KBM-7 (cell line): Measurements from ENCODE around the gene ABHD1.
"Not testable (repeated sequence)": the region's sequence is repeated elsewhere in the genome, so short reads cannot be mapped to it uniquely, and the experiment has no call there.

Experiments
- DNase-seq: peaks from one replicate; pipeline ENCODE4 v3.0.0-alpha.2; 2015
- in situ Hi-C: fragments of 300-500 bp; cut with MboI; formaldehyde crosslinking; loops from 2 replicates; pipeline ENCODE4 v1.14.3; 2020; ENCODE audit warnings: low sequenced_read_pairs, low pct_unique_long_range_greater_than_20kb, mixed read lengths

The ABHD1 gene

DNA sequence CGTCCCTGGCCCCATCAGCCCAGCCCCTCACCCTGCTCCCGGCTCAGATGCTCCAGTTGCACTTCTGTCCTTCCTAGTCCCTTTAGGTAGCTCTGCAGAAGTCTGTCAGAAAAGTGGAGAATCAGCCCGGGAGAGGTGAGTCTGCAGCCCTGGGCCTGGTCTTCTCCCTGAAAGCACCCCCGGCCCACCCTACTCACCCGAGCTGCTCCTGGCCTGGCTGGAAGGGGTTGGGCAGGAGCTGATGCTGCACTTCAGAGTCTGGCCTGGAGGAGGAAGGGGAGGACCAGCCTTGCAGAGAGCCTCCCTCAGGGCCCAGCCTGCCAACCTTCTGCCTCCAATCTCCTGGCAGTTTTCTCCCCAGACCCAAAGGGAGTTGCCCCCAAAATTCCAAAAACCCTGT, 21.3 kb upstream of the ABHD1 start:
- DNase-seq = no peak
- in situ Hi-C loops = no loop called here

DNA sequence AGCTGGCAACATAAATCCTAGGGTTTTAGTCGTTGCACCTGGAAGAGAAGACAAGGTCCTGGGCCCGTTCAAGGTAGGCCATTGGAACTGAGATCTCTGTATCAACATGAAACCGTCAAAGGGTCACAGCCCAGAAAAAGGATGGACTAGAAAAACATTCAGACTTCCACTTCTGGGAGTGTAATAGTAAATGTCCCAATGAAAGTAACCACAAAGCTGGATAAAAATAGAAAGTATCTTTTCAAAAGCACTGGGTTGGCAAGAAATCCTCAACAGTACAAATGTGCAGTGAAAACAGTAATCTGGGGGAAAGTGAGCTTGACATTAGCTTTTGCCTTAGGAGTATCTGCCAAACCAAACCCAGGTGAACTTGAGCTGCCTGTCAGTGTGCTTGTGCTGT, 17.6 kb upstream of the ABHD1 start:
- in situ Hi-C loops = no loop called here
- no peak for DNase-seq

DNA sequence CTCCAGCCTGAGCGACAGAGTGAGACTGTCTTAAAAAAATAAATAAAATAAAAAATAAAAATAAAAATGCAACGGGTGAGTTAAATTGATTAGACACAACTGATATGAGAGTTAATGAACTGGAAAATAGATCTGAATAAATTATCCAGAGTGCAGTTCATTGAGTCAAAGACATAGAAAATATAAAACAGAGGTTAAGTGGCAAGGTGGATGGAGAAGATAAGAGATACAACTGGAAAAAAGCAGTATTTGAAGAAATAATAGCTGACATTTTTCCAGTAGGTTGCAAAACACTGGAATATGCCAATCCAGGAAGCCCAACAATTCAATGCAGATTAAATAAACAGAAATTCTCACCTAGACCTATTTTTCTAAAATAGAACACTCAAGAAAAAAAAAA, 15.4 kb upstream of the ABHD1 start:
- DNase-seq = no peak
- in situ Hi-C loops = no loop called here

DNA sequence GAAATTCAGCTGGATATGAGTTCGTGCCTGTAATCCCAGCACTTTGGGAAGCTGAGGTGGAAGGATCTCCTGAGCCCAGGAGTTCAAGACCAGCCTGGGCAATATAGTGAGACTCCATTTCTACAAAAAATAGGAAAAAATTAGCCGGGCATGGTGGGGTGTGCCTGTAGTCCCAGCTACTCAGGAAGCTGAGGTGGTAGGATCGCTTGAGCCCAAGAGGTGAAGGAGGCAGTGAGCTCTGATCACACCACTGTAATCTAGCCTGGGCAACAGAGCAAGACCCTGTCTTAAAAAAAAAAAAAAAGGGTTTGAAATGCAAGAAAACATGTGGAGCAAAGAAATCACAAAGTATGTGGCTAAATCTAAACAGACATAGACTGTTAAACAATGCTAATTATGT, 14.5 kb upstream of the ABHD1 start:
- no peak for DNase-seq
- in situ Hi-C loops = no loop called here

DNA sequence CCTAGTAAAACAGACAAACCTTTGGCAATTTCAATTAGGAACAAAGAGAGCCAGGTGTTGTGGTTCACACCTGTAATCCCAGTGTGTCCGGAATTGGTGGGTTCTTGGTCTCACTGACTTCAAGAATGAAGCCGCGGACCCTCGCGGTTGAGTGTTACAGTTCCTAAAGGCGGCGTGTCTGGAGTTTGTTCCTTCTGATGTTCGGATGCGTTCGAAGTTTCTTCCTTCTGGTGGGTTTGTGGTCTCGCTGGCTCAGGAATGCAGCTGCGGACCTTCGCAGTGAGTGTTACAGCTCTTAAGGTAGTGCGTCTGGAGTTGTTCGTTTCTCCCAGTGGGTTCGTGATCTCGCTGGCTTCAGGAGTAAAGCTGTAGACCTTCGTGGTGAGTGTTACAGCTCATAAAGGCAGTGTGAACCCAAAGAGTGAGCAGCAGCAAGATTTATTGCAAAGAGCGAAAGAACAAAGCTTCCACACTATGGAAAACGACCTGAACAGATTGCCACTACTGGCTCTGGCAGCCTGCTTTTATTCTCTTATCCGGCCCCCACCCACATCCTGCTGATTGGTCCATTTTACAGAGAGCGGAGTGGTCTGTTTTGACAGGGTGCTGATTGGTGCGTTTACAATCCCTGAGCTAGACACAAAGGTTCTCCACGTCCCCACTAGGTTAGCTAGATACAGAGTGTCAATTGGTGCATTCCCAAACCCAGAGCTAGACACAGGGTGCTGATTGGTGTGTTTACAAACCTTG, 12.8 kb upstream of the ABHD1 start:
- DNase-seq, in situ Hi-C loops: not testable (repeated sequence)

DNA sequence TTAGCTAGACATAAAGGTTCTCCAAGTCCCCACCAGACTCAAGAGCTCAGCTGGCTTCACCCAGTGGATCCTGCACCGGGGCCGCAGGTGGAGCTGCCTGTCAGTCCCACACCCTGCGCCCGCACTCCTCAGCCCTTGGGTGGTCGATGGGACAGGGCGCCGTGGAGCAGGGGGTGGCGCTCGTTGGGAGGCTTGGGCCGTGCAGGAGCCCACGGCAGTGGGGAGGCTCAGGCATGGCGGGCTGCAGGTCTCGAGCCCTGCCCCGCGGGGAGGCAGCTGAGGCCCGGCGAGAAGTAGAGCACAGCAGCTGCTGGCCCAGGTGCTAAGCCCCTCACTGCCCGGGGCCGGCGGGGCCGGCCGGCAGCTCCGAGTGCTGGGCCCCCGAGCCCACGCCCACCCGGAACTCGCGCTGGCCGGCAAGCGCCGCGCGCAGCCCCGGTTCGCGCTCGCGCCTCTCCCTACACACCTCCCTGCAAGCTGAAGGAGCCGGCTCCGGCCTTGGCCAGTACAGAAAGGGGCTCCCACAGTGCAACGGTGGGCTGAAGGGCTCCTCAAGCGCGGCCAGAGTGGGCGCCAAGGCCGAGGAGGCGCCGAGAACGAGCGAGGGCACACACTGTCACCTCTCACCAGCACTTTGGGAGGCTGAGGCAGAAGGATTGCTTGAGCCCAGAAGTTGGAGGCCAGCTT, 12.1 kb upstream of the ABHD1 start:
- DNase-seq, in situ Hi-C loops: not testable (repeated sequence)

DNA sequence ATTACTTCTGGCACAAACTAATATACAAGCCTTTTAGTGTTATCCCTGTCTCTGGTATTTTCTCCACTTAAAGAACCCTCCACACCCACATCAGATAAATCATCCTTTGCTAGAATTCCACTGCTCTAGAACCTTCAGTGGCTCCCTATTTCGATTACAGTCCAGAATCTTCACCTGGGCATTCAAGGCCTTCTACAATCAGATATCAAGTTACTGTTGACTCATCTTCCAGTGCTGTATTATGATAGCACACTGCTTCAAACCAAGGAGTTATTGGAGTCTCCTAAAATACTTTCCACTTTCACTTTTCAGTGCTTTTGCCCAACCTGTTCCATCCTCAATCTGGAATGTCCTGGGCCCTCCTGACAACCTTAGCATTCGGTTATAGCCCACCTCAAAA, 8.1 kb upstream of the ABHD1 start:
- in situ Hi-C loops = no loop called here

DNA sequence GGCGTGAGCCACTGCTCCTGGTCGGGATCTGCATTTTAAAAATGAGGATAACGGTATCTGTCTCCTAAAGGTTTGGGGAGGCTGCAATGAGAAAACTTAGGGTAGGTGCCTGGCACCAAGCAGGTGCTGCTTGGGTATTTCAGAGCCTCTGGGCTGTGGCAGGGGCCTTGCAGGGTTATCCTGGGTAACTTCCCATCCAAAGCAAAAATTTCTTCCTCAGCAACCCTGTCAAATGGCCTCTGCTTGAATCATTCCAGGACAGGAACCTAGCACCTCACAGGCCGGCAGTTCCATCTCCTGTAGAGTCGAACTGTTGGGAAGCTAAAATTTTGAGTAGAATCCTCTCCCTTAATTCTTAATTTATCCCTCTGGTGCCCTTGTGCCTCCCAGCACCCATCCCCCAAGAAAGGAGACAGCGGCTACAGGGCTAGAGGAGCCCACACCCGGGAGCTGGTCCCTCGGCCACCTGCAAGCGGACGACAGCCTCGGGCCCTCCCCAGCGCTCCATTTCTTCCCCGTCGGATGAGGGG, 5.6 kb upstream of the ABHD1 start:
- in situ Hi-C loops = no loop called here
- DNase-seq = no peak

More for the DNA sequence above, 8.1 kb upstream of the ABHD1 start:
- DNase-seq = no peak

DNA sequence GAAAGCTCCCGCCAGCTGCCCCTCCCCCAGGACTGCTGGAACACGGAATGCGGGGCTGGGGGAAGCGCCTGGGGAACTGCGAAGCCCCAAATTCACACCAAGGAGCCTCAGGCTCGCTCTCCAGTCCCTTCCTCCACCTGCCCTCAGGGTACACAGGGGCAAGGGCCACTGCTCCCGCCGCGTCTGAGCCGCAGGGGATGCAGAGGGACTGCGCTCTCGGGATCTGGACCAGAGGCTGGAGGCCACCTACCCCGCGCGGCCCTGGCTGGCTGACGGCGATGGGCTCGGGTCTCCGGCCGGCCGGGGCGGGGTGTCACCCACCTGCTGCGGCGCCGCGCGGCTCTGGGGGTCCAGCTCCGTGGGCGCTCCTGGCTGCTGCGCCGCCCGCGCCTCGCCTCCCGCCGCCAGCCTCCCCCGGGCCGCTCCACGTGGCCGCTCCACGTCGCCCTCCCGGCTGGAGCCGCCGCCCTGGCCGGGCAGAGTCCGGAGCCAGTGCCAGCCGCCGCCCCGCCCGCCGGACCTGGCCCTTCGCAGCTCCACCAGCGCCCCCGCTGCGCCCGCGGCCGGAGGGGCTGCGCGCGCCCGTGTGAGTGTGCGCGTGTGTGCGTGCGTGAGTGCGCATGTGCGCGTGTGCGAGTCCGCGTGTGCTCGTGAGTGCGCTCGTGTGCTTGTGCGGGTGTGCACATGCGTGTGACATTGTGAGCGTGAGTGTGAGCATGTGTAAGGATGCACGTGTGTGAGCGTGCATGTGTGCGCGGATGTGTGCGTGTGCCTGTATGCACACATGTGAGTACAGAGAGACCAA, 4.9 kb upstream of the ABHD1 start, which contains the start of gene CGREF1:
Gene CGREF1 (minus strand): TSS at position 604 of the 805 bp plus-strand sequence. CDS start 14,762 bp downstream, outside the sequence.
- in situ Hi-C loops = no loop called here
- no peak for DNase-seq

DNA sequence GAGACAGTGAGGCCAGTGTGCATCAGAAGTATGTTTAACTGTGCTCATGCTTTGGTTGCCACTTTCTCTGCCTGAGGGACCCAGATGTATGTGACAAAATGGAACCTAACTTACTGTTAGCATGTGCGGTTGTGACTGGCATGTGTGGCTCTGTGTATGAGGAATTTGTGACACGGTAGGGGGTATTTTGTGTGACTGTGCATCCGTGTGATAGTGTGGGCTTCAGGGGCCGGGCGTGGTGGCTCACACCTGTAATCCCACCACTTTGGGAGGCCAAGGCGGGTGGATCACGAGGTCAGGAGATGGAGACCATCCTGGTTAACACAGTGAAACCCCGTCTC, 4.3 kb upstream of the ABHD1 start:
- in situ Hi-C loops, DNase-seq: not testable (repeated sequence)

DNA sequence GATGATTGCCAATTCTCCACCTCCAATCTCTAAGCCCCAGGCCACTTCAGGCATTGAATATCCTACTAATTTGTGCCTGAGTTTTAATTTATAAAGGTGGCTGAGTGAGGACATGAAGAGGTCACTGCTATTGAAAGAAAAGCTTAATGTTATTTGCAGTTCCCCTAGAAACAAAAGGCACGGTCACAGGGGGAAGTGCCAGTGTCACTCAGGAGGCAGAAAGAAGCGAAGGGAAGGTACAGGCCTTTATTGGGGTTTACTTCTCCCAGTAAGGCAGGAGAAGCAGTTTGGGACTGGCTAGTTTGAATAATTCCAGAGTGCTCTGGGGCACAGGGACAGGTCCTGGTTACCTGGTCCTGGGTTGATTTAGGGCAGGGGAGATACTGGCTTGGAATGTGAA, 1.7 kb upstream of the ABHD1 start:
- in situ Hi-C loops = no loop called here
- no peak for DNase-seq

DNA sequence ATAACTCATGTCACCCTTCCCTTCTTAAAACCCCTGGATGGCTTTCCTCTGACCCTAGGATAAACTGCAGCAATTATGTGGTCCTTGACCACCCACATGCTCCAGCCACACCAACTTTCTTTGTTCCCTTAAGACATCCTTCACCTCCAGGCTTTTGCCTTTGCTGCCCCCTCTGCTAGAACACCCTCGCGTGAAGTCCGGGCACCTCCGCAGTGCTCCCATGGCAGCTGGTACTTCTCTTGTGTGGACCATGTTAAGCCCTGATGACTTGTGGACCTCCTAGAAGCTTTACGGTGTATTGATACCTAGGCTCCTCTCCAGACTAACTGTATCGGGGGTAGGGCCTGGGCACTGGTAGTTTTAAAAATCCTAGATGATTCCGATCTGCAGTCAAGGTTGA, 824 bp upstream of the ABHD1 start:
- DNase-seq = no peak
- in situ Hi-C loops = no loop called here

DNA sequence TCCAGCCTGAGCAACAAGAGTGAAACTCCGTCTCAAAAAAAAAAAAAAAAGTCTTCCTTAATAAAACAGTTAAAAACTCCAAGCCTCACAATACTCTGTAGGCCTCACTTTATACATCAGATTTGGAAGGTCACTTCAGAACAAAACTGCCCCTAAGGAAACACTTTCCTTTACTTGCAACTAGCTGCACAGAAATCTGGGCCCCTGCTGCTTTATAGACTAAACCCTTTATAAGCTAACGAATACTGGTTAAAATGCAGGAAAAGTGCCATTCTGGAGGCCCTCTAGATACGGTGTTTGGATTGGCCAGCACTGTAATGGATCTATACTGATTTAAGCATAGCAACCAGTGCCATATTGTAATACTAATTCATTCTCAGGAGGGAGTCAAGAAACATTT, 1.5 kb downstream of the ABHD1 start:
- DNase-seq = no peak
- in situ Hi-C loops = no loop called here

DNA sequence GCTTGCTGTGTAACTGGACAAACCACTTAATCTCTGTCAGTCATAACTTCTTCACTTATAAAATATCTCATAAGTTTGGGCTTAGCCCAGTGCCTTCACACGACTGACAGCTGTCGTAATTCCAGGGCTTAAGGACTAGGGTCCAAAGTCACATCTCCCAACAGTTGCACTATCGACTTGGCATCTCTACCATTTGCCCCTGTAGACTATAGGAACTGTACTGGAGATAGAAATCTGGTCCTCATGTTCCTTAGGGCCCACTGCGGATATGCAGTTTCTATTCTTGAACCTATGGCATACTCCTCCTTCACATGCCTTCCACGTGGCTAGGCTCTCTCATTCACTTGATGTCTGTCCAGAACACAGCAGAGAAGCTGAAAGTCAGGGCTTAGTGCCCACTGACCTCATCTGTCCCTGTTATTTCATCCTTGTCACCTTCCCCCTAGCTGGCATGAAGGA, 2.7 kb downstream of the ABHD1 start:
- no peak for DNase-seq
- in situ Hi-C loops = no loop called here

DNA sequence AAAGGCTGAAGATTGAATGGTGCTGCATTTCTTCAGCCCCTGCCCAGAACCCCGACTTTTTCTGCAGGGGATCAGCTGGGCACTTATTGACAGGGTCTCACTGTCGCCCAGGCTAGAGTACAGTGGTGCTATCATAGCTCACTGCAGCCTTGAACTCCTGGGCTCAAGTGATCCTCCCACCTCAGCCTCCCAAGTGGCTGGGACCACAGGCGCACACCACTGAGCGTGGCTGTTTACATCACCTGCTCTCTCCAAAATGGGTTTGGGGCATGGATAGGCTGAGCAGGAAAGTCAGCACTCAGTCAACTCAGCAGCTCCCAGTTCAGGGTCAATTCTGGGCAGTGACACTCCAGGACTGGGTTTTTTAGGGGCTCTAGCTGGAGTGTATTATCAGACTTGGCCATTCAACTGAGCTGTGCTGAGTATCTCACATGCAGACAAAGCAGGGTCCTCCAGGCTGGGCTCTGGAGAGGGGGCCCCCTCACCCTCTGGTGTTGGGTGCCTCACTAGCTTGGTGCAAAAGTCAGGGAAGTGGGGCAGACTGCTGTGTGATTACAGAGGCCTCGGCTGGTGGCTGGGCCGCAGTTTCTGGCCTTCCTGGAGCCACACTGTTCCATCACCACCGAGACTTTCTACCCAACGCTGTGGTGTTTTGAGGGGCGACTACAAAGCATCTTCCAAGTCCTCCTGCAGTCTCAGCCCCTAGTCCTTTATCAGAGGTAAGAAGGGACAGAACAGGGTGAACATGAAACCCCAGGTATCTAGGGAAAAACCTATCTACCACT, 4.5 kb downstream of the ABHD1 start:
- in situ Hi-C loops = no loop called here

DNA sequence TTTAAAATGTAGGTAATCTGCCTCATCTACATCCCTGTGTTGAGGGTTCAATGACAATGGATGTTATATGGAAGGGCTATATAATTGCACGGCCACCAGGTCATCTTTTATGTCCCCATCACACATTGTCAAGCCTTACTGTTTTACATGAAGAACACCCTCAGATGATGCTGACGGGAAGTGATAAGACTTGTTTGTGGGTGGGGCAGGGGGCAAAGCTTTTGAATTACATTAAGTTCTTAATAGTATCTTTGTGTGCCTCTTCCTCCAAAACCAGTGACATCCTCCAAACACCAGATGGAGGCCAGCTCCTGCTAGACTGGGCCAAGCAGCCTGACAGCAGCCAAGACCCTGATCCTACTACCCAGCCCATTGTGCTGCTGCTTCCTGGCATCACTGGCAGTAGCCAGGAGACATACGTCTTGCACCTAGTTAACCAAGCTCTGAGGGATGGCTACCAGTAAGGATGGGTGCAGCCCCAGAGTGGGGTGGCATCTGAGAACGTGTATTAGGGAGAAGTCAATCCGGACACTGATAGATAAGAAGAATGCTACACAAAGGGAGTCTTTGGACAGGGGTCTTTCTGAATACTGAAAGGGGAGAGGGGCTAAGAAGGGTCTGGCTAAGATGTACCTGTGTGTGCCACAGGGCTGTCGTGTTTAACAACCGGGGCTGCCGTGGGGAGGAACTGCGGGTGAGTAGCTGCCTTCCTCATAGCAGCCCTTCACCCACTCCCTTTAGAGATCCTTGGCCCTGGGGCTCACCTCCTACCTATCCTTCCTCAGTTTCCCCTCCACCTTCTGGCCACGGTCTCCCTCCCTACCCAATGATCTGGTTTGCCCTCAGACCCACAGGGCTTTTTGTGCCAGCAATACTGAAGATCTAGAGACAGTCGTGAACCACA, 5.3 kb downstream of the ABHD1 start:
- in situ Hi-C loops = no loop called here
- no peak for DNase-seq

More for the DNA sequence above, 4.5 kb downstream of the ABHD1 start:
- DNase-seq = no peak

DNA sequence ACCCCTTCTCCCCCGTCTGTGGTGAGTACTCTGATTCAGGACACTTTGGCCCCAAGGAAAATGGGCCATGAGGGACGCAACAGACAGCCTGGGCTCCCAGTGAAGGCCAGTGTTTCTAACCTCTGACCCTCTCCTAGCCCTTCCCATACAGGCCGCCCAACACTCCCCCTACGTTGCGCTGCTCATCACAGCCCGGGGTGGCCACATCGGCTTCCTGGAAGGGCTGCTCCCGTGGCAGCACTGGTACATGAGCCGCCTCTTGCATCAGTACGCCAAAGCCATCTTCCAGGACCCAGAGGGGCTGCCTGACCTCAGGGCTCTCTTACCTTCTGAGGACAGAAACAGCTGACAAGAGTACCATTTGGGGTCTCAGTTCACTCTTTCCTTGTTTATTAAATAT, 6.8 kb downstream of the ABHD1 start:
- no peak for DNase-seq
- in situ Hi-C loops = no loop called here

DNA sequence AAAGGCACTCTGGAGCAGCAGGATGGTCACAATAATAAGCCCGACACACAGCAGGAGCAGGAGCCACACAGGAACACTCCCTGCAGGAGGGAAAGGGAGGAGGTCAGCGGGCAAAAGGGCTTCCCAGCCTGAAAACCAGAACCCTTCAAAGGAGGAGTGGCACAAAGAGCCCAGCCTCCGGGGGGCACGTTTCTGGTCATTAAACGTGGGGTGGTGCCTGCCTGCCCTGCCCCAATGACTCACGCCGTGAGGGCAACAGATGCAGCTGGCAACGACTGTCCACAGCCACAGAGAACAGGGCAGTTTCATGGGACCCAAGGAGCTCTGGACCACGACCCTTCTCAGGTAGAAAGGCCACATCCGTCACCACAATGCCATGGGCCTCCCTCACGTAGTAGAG, 7.8 kb downstream of the ABHD1 start:
- in situ Hi-C loops = no loop called here
- no peak for DNase-seq
